H1 (cell line): Measurements from ENCODE around the gene NRSN2.

ENCODE experiments used
- CTCF ChIP-seq, 3 experiments: IDR thresholded peaks; 1 replicate in 2 of 3; 2 replicates in 1 of 3; pipeline versions ENCODE4 v1.5.1 to v1.6.1; 2011; ENCODE audit warnings: low read length in 3 of 3, mild to moderate bottlenecking in 3 of 3, inconsistent platforms in 2 of 3, low read depth in 1 of 3, moderate library complexity in 1 of 3; ENCODE audit not compliant: insufficient read depth in 1 of 3; ENCODE audit errors: control extremely low read depth in 1 of 3
- EP300 ChIP-seq, 2 experiments: IDR thresholded peaks; 1 replicate in 1 of 2; 2 replicates in 1 of 2; pipeline ENCODE4 v1.6.1; 2011 to 2012; ENCODE audit warnings: low read depth in 2 of 2, low read length in 2 of 2, mild to moderate bottlenecking in 2 of 2, borderline replicate concordance in 1 of 2, inconsistent platforms in 1 of 2, moderate library complexity in 1 of 2

GRCh38 chr20:399182-399707 lies 52.3 kb downstream of the NRSN2 start:
- no peak for TF ChIP-seq CTCF (IDR thresholded peaks at IDR 0.05; ENCODE audit: control extremely low read depth in 1 of 3, insufficient read depth in 1 of 3, low read depth in 1 of 3, low read length in 3 of 3)
- TF ChIP-seq EP300 (IDR thresholded peaks at IDR 0.05; ENCODE audit: borderline replicate concordance in 1 of 2, low read depth in 2 of 2, low read length in 2 of 2) = no peak
